ENCODE results near the gene JAK1. TPM values are rescaled to one million over a fixed set of nuclear protein-coding genes. Genes with fewer than 3 reads are reported as not detected.

Gene JAK1
- total RNA-seq, 1 donor from 2014 or later = 106 TPM

DNA sequence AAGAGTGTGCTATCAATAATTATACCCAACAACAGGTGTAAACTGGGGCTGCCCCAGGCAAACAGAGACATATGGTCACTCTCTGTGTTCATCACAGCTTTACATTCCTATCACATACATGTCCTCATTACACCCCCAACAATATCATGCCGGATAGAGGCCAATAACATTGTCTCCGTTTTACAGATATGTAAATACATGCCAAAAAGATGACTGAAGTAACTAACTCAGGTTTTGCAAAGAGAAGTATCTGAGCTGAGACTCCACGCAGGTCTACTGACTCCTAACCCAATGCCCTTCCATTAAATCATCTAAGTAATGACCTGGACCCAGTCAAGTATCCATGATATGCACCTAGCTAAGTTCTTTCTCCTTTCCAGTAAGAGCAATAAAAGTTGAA is 55.0 kb downstream of the JAK1 start:
- Histone ChIP-seq H3K36me3 (no peaks in the 10 kb centered on the region), H3K4me3 (no peak overlapping the region), H3K9me3 (replicated peaks) (no peaks in the 10 kb centered on the region), H3K27ac (replicated peaks) (no peak overlapping the region), H3K4me1 (peaks cover 85% of the 10 kb centered on the region), H3K27me3 (ENCODE audit: low read depth) (no peaks in the 10 kb centered on the region)
- TF ChIP-seq, protein P1, sequence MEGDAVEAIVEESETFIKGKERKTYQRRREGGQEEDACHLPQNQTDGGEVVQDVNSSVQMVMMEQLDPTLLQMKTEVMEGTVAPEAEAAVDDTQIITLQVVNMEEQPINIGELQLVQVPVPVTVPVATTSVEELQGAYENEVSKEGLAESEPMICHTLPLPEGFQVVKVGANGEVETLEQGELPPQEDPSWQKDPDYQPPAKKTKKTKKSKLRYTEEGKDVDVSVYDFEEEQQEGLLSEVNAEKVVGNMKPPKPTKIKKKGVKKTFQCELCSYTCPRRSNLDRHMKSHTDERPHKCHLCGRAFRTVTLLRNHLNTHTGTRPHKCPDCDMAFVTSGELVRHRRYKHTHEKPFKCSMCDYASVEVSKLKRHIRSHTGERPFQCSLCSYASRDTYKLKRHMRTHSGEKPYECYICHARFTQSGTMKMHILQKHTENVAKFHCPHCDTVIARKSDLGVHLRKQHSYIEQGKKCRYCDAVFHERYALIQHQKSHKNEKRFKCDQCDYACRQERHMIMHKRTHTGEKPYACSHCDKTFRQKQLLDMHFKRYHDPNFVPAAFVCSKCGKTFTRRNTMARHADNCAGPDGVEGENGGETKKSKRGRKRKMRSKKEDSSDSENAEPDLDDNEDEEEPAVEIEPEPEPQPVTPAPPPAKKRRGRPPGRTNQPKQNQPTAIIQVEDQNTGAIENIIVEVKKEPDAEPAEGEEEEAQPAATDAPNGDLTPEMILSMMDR (IDR thresholded peaks at IDR 0.05; ENCODE audit: borderline replicate concordance) = no peak
- intact Hi-C loops (cut with micrococcal nuclease) = no loop called here
- DNase-seq = no peak

DNA sequence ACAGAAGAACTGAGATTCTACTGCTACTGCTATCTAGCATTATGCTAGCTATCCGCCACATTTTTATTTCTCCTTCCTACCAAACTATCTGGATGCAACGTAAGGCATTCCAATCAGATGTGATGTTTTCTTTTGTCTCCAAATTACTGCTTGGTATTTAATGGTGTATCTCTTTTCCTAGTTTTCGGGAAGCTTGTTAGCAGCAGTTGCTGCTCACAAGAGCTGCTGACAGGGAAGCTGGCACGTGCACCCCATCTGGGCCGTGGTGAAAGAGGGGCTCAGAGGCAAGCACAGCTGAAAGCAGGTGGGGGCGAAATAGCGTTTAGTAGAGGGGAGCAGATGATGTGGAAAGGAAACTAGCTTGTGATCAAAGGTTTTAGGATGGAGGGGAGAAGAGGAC is 57.3 kb downstream of the JAK1 start:
- H3K4me1 ChIP-seq = peaks cover 69% of the 10 kb centered on the region
- H3K4me3 ChIP-seq = no peak overlapping the region
- no peak for DNase-seq
- H3K9me3 ChIP-seq (replicated peaks) = no peaks in the 10 kb centered on the region
- no peaks in the 10 kb centered on the region for H3K27me3 ChIP-seq (ENCODE audit: low read depth)
- intact Hi-C loops (cut with micrococcal nuclease) = no loop called here
- no peak overlapping the region for H3K27ac ChIP-seq (replicated peaks)
- no peaks in the 10 kb centered on the region for H3K36me3 ChIP-seq
- TF ChIP-seq, protein P1 (IDR thresholded peaks at IDR 0.05; ENCODE audit: borderline replicate concordance) = no peak

DNA sequence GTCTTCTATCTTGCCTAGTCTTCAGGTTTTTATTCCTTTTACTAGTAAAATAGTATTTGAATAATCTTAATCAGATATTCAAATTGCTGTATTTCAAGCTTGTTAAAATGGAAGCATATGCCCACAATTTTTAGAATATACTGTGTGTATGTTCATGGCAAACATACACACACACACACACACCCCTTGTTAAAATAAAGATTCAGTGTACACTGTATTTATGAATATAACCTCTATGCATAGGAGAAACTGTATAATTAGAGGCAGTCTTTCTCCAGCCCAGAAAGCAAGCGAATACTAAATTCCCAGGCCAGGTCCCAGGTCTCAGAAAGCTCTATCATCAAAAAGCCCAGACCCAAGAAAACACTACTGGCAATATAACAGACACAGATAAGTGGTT is 57.8 kb downstream of the JAK1 start:
- intact Hi-C loops (cut with micrococcal nuclease) = no loop called here
- TF ChIP-seq, protein P1 (IDR thresholded peaks at IDR 0.05; ENCODE audit: borderline replicate concordance) = no peak
- no peaks in the 10 kb centered on the region for H3K27me3 ChIP-seq (ENCODE audit: low read depth)

GRCh38 chr1:64906447-64906846 is 59.9 kb downstream of the JAK1 start:
- no peak overlapping the region for H3K27ac ChIP-seq (replicated peaks)
- no peaks in the 10 kb centered on the region for H3K9me3 ChIP-seq (replicated peaks)
- TF ChIP-seq, protein P1 (IDR thresholded peaks at IDR 0.05; ENCODE audit: borderline replicate concordance) = no peak
- no peaks in the 10 kb centered on the region for H3K36me3 ChIP-seq
- no peak overlapping the region for H3K4me3 ChIP-seq
- peaks cover 59% of the 10 kb centered on the region for H3K4me1 ChIP-seq
- DNase-seq = no peak
- intact Hi-C loops (cut with micrococcal nuclease) = no loop called here
- no peaks in the 10 kb centered on the region for H3K27me3 ChIP-seq (ENCODE audit: low read depth)

More for the DNA sequence above, 57.8 kb downstream of the JAK1 start:
- no peaks in the 10 kb centered on the region for H3K36me3 ChIP-seq
- H3K4me1 ChIP-seq = peaks cover 67% of the 10 kb centered on the region
- H3K9me3 ChIP-seq (replicated peaks) = no peaks in the 10 kb centered on the region
- H3K27ac ChIP-seq (replicated peaks) = no peak overlapping the region
- no peak overlapping the region for H3K4me3 ChIP-seq
- no peak for DNase-seq

DNA sequence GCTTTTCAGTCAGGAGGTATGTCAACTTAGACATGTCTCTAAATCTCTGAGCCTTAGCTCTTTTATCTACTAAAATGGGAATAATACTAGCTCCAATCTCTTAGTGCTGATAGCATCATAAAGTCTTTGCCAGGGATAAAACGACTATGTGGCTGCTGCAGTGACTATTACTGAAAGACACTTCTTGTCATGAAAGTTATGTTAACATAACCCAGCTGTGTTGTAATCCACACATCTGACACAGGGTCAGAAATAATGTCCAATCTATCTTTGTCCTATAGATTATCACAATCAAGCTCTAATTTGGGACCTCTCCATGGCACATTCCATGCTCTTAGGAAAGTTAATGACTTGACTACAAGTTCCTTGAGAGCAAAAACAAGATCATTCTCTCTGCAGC is 62.8 kb downstream of the JAK1 start:
- H3K4me1 ChIP-seq = peaks cover 67% of the 10 kb centered on the region
- intact Hi-C loops (cut with micrococcal nuclease) = no loop called here
- no peaks in the 10 kb centered on the region for H3K36me3 ChIP-seq
- no peak overlapping the region for H3K27ac ChIP-seq (replicated peaks)
- H3K4me3 ChIP-seq = no peak overlapping the region
- DNase-seq = no peak
- no peaks in the 10 kb centered on the region for H3K27me3 ChIP-seq (ENCODE audit: low read depth)
- H3K9me3 ChIP-seq (replicated peaks) = no peaks in the 10 kb centered on the region
- TF ChIP-seq, protein P1 (IDR thresholded peaks at IDR 0.05; ENCODE audit: borderline replicate concordance) = no peak

GRCh38 chr1:64901663-64902062 is 64.7 kb downstream of the JAK1 start:
- no peak overlapping the region for H3K27ac ChIP-seq (replicated peaks)
- DNase-seq = no peak
- no peaks in the 10 kb centered on the region for H3K9me3 ChIP-seq (replicated peaks)
- H3K36me3 ChIP-seq = no peaks in the 10 kb centered on the region
- intact Hi-C loops (cut with micrococcal nuclease) = no loop called here
- no peak overlapping the region for H3K4me3 ChIP-seq
- H3K4me1 ChIP-seq = peaks cover 65% of the 10 kb centered on the region
- TF ChIP-seq, protein P1 (IDR thresholded peaks at IDR 0.05; ENCODE audit: borderline replicate concordance) = no peak
- no peaks in the 10 kb centered on the region for H3K27me3 ChIP-seq (ENCODE audit: low read depth)

All from left ventricle myocardium inferior (tissue), 1 donor.